ENCODE data around the gene P2RX2.

The P2RX2 gene

DNA sequence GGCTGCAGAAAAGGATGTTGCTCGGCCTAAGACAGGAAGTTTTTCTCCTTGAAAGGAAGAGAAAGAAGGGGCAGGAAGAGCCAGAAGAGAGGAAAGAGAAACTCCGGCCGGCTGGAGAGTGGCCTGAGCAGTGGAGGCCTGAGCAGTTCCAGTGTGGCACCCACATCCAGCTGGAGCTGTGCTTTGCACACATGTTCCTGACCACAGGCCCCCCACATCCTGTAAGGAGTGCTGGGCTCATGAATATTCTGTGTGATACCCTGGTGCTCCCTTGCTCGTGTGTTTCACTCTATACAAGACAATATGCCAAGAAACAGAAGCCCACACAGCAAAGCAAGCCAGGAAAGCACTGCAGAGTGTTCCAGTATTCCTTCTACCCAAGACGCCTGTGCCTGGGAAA is 41.5 kb downstream of the P2RX2 start:
- no peaks in the 10 kb centered on the region for H3K4me1 ChIP-seq (ENCODE audit: control insufficient read depth in 1 of 2, insufficient read depth in 2 of 2, low read length in 2 of 2)
- no peak overlapping the region for H3K27ac ChIP-seq (ENCODE audit: low read depth, low read length)
- H3K9ac ChIP-seq (ENCODE audit: low read depth in 1 of 2, low read length in 2 of 2) = no peak overlapping the region
- H3K27me3 ChIP-seq (ENCODE audit: control insufficient read depth in 1 of 2, insufficient read depth in 2 of 2, low read length in 2 of 2) = no peaks in the 10 kb centered on the region
- H3K4me3 ChIP-seq (ENCODE audit: low read depth in 1 of 2, low read length in 2 of 2) = no peak overlapping the region
- no peaks in the 10 kb centered on the region for H3K9me3 ChIP-seq (ENCODE audit: control insufficient read depth in 1 of 2, low read length in 2 of 2)
- H3K36me3 ChIP-seq (ENCODE audit: control insufficient read depth in 1 of 2, insufficient read depth in 2 of 2, low read length in 2 of 2) = peaks cover 52 to 94% of the 10 kb centered on the region in 2 donors

DNA sequence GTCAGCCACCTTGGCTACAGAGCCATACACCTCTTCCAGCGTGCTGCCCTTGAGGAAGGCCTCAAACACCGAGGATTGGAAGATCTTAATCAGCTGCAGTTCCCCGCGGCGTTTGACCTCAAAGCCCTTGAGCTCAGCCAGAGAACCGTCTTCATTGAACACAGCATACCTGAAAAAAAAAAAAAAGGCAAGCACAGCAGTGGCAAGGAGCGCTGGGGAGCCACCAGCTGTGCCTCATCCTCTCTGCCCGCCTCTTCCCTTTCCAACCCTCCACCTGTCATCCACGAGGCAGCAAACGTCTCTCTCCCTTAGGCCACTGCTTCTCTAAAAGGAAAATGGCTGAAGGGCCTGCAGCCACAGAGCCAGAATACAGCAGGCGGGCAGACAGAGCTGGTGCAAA is 42.4 kb downstream of the P2RX2 start:
- Histone ChIP-seq H3K36me3 (ENCODE audit: control insufficient read depth in 1 of 2, insufficient read depth in 2 of 2, low read length in 2 of 2) (peaks cover 50 to 99% of the 10 kb centered on the region in 2 donors), H3K27me3 (ENCODE audit: control insufficient read depth in 1 of 2, insufficient read depth in 2 of 2, low read length in 2 of 2) (no peaks in the 10 kb centered on the region), H3K9ac (ENCODE audit: low read depth in 1 of 2, low read length in 2 of 2) (no peak overlapping the region), H3K4me3 (ENCODE audit: low read depth in 1 of 2, low read length in 2 of 2) (no peak overlapping the region), H3K4me1 (ENCODE audit: control insufficient read depth in 1 of 2, insufficient read depth in 2 of 2, low read length in 2 of 2) (no peaks in the 10 kb centered on the region), H3K27ac (ENCODE audit: low read depth, low read length) (no peak overlapping the region), H3K9me3 (ENCODE audit: control insufficient read depth in 1 of 2, low read length in 2 of 2) (no peaks in the 10 kb centered on the region)

DNA sequence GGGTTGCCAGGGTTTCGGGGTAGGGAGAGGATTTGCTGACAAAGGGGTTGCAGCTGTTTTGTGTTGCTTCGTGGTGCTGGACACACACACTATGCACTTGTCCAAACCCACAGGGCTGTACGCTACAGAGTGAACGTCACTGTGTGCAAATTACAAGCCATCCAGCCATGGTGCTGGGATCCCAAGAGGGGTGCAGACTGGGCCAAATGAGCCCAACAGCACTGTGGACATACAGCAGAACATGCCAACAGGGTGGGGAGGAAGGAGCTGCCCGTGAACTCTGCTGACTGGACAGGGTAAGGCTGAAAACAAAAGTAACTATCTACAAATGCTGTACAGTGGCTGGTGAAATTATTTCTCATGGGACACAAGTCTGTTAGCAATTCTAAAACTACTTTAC is 43.4 kb downstream of the P2RX2 start:
- no peaks in the 10 kb centered on the region for H3K4me1 ChIP-seq (ENCODE audit: control insufficient read depth in 1 of 2, insufficient read depth in 2 of 2, low read length in 2 of 2)
- no peaks in the 10 kb centered on the region for H3K9me3 ChIP-seq (ENCODE audit: control insufficient read depth in 1 of 2, low read length in 2 of 2)
- peaks cover 50 to 99% of the 10 kb centered on the region in 2 donors for H3K36me3 ChIP-seq (ENCODE audit: control insufficient read depth in 1 of 2, insufficient read depth in 2 of 2, low read length in 2 of 2)

DNA sequence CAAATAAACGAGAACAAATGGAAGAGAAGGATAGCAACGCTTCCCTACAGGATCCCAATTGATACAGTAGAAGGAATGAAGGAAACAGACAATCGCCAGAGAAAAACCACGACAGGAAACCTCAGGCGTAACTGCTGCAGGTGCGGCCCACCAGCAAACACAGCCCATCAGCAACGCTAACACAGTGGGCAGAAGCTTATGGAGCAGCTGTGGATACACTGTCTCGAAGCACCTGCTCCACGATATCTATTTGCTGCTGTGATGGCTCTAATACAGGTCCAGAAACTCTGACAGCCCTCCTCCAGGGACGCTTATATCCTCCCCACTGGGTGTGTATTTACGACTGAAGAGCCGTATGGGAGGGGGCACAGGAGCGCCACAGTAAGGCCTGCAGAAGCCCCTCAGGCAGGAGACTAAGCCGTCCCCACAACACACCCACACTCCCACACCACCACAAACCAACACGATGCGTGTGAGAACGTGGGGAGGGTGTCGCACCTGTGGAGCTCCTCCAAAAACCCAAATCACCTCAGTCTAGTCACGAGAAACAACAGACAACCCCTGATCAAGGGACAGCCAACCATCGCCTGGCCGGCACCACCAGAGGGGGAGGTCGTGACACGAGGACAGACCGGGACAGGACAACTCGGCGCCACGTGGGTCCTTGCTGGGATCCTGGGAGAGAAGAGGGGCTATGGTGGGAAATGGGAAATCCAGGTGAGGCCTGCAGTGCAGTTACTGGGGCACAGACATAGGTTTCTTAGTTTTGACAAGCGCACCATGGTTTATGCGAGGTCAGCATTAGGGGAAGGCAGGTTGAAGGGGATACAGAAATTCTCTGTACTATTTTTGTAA is 44.6 kb downstream of the P2RX2 start:
- Histone ChIP-seq H3K36me3 (ENCODE audit: control insufficient read depth in 1 of 2, insufficient read depth in 2 of 2, low read length in 2 of 2) (peaks cover 38 to 98% of the 10 kb centered on the region in 2 donors), H3K9me3 (ENCODE audit: control insufficient read depth in 1 of 2, low read length in 2 of 2) (no peaks in the 10 kb centered on the region), H3K4me3 (ENCODE audit: low read depth in 1 of 2, low read length in 2 of 2) (no peak overlapping the region), H3K27ac (ENCODE audit: low read depth, low read length) (no peak overlapping the region), H3K4me1 (ENCODE audit: control insufficient read depth in 1 of 2, insufficient read depth in 2 of 2, low read length in 2 of 2) (no peaks in the 10 kb centered on the region), H3K27me3 (ENCODE audit: control insufficient read depth in 1 of 2, insufficient read depth in 2 of 2, low read length in 2 of 2) (no peaks in the 10 kb centered on the region), H3K9ac (ENCODE audit: low read depth in 1 of 2, low read length in 2 of 2) (no peak overlapping the region)

More for the DNA sequence above, 43.4 kb downstream of the P2RX2 start:
- no peak overlapping the region for H3K9ac ChIP-seq (ENCODE audit: low read depth in 1 of 2, low read length in 2 of 2)
- H3K4me3 ChIP-seq (ENCODE audit: low read depth in 1 of 2, low read length in 2 of 2) = no peak overlapping the region
- no peaks in the 10 kb centered on the region for H3K27me3 ChIP-seq (ENCODE audit: control insufficient read depth in 1 of 2, insufficient read depth in 2 of 2, low read length in 2 of 2)
- H3K27ac ChIP-seq (ENCODE audit: low read depth, low read length) = no peak overlapping the region

DNA sequence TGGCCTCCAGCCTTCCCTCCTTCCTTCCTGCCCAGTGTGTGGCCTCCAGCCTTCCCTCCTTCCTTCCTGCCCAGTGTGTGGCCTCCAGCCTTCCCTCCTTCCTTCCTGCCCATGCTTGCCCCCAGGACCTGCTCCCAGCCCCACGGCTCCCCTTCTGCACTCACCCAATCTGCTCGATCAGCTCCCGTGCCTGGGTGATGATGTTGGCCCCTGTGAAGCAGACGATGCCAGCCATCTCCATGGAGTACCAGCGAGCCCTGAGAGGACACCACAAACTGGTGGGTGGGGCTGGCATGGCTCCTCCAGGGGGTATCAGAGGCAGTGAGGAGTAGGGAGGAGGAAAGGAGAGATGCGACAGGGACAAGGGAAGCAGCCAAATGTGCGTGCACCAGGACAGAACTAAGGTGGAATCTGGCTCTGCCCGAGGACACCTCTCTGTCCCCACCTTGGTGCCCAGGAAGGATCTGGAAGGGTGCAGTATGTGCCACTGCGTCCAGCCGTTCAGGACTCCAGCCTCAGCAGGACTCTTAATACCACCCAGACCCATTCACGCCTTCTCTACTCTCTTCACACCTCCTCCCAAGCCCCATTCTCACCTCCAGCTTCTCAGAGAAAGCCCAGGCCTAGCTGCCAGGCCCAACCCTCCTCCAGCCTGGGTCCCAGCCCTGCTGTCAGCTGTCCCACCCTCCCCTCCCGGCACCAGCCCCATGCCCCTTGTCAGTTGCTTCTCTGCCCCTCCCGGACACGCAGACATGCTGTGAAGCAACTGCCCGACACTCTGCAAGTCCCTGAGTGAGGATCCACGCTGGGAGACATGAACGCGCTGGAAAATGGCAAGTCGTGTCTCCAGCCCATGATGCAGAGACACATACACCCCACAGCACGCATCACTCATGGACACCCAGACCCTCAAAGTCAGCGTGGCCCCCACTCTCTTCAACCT is 45.9 kb downstream of the P2RX2 start:
- Histone ChIP-seq H3K9ac (ENCODE audit: low read depth in 1 of 2, low read length in 2 of 2) (no peak overlapping the region), H3K4me3 (ENCODE audit: low read depth in 1 of 2, low read length in 2 of 2) (no peak overlapping the region), H3K36me3 (ENCODE audit: control insufficient read depth in 1 of 2, insufficient read depth in 2 of 2, low read length in 2 of 2) (peaks cover 34 to 93% of the 10 kb centered on the region in 2 donors), H3K27ac (ENCODE audit: low read depth, low read length) (no peak overlapping the region), H3K27me3 (ENCODE audit: control insufficient read depth in 1 of 2, insufficient read depth in 2 of 2, low read length in 2 of 2) (no peaks in the 10 kb centered on the region), H3K9me3 (ENCODE audit: control insufficient read depth in 1 of 2, low read length in 2 of 2) (no peaks in the 10 kb centered on the region), H3K4me1 (ENCODE audit: control insufficient read depth in 1 of 2, insufficient read depth in 2 of 2, low read length in 2 of 2) (no peaks in the 10 kb centered on the region)

DNA sequence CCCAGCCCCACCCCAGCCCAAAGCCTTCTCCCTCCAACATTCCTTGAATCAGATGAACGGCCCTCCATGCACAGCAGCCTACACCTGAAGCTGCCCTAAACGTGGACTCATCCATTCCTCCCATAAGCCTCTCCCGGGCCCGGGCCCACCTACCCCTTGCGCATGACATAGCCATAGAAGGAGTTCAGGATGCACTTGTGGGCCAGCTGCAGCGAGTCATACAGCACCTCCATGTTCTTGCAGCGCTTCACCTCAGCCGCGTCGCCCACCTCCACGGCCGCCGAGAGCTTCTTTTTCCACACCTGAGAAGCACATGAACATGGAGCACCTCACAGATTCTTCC is 46.5 kb downstream of the P2RX2 start:
- Histone ChIP-seq H3K4me1 (ENCODE audit: control insufficient read depth in 1 of 2, insufficient read depth in 2 of 2, low read length in 2 of 2) (no peaks in the 10 kb centered on the region), H3K36me3 (ENCODE audit: control insufficient read depth in 1 of 2, insufficient read depth in 2 of 2, low read length in 2 of 2) (peaks cover 30 to 92% of the 10 kb centered on the region in 2 donors), H3K27ac (ENCODE audit: low read depth, low read length) (no peak overlapping the region), H3K9ac (ENCODE audit: low read depth in 1 of 2, low read length in 2 of 2) (no peak overlapping the region), H3K27me3 (ENCODE audit: control insufficient read depth in 1 of 2, insufficient read depth in 2 of 2, low read length in 2 of 2) (no peaks in the 10 kb centered on the region), H3K9me3 (ENCODE audit: control insufficient read depth in 1 of 2, low read length in 2 of 2) (no peaks in the 10 kb centered on the region), H3K4me3 (ENCODE audit: low read depth in 1 of 2, low read length in 2 of 2) (no peak overlapping the region)

DNA sequence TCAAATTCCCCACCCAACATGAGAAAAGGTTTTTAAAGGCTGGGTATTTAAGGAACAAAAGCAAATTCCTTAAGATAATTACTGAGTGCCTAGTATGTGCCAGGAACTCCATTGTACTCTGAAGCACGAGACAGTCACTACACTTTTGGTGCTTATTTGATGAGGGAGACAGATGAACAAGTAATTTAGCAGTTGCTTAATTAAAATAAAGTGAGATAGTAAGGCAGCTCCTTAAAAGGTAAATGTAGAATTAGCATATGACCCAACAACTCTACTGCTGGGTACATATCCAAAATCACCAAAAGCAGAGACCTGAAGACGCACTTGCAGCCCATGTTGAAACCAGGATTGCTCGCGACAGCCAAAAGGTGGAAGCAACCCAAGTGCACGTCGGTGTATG is 47.2 kb downstream of the P2RX2 start:
- Histone ChIP-seq H3K4me3 (ENCODE audit: low read depth in 1 of 2, low read length in 2 of 2) (no peak overlapping the region), H3K36me3 (ENCODE audit: control insufficient read depth in 1 of 2, insufficient read depth in 2 of 2, low read length in 2 of 2) (peaks cover 24 to 85% of the 10 kb centered on the region in 2 donors), H3K4me1 (ENCODE audit: control insufficient read depth in 1 of 2, insufficient read depth in 2 of 2, low read length in 2 of 2) (no peaks in the 10 kb centered on the region), H3K27me3 (ENCODE audit: control insufficient read depth in 1 of 2, insufficient read depth in 2 of 2, low read length in 2 of 2) (no peaks in the 10 kb centered on the region), H3K9me3 (ENCODE audit: control insufficient read depth in 1 of 2, low read length in 2 of 2) (no peaks in the 10 kb centered on the region), H3K9ac (ENCODE audit: low read depth in 1 of 2, low read length in 2 of 2) (no peak overlapping the region), H3K27ac (ENCODE audit: low read depth, low read length) (no peak overlapping the region)

DNA sequence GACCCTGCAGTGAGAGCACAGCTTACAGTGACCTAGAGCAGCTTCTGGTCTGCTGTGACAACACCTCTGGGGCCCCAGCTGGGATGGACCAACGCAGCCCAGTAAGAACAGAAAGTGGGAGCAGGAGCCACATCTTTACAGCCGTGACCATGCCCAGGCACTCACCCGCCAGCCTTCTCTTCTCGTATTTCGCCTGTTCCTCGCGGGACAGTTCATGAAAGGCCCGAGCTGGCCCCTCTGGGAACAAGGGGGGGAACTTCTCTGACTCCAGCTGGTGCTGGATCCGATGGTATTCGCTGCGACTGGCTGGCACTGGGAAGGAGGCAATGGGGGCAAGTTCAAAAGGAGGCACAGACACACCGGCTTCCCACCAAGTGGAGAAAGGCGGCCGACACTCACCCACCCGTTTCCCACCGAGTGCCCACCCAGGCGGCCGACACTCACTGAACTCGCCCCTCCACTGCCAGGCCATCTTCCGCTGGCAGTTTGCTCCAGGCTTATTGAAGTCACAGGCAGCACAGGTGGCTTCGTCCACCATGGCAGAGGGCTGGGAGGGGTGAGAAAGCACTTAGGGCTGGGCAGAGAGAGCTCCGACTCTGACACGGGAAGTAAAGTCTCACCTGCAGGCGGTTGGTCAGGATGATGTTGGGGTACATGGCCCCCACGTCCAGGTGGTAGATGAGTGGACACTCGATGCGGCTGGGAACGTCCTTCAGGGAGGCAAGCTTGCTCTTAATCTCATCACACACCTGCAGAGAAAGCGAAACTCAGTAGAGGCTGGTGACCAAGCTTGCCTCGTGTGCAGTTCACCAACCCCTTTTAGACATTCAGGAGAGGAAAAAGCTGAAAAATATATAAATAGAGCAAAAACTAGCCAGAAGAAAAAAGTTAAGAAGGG is 49.9 kb downstream of the P2RX2 start:
- H3K4me3 ChIP-seq (ENCODE audit: low read depth in 1 of 2, low read length in 2 of 2) = no peak overlapping the region
- no peaks in the 10 kb centered on the region for H3K4me1 ChIP-seq (ENCODE audit: control insufficient read depth in 1 of 2, insufficient read depth in 2 of 2, low read length in 2 of 2)
- H3K9ac ChIP-seq (ENCODE audit: low read depth in 1 of 2, low read length in 2 of 2) = no peak overlapping the region
- peaks cover 13 to 78% of the 10 kb centered on the region in 2 donors for H3K36me3 ChIP-seq (ENCODE audit: control insufficient read depth in 1 of 2, insufficient read depth in 2 of 2, low read length in 2 of 2)
- no peaks in the 10 kb centered on the region for H3K9me3 ChIP-seq (ENCODE audit: control insufficient read depth in 1 of 2, low read length in 2 of 2)
- H3K27me3 ChIP-seq (ENCODE audit: control insufficient read depth in 1 of 2, insufficient read depth in 2 of 2, low read length in 2 of 2) = no peaks in the 10 kb centered on the region
- no peak overlapping the region for H3K27ac ChIP-seq (ENCODE audit: low read depth, low read length)

DNA sequence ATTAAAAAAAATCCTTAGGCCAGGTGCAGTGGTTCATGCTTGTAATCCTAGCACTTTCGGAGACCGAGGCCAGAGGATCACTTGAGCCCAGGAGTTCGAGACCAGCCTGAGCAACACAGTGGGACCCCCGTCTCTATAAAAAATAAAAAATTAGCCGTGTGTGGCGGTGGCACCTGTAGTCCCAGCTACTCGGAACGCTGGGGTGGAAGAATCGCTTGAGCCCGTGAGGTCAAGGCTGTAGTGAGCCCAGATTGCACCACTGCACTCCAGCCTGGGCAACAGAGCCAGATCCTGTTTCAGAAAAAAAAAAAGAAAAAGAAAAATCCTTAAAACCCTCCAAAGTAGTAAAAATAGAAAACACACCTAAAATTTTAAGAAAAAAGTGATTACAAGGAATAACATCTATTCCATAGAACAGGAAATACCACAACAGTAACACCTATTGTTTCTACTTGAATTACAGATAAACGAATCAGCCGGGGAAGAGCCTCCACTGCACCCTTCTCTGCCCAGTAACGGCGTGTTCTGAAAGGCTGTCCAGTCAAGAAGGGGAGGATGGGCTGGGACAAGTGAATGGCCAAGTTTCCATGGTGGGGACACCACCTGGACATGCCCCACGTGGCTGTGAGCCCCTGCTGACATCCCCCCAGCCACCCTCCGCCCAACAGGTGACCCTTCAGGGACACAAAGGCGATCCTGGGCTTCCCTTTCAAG is 50.7 kb downstream of the P2RX2 start:
- Histone ChIP-seq H3K9ac (ENCODE audit: low read depth in 1 of 2, low read length in 2 of 2) (no peak overlapping the region), H3K4me1 (ENCODE audit: control insufficient read depth in 1 of 2, insufficient read depth in 2 of 2, low read length in 2 of 2) (no peaks in the 10 kb centered on the region), H3K27ac (ENCODE audit: low read depth, low read length) (no peak overlapping the region), H3K9me3 (ENCODE audit: control insufficient read depth in 1 of 2, low read length in 2 of 2) (no peaks in the 10 kb centered on the region), H3K27me3 (ENCODE audit: control insufficient read depth in 1 of 2, insufficient read depth in 2 of 2, low read length in 2 of 2) (no peaks in the 10 kb centered on the region), H3K36me3 (ENCODE audit: control insufficient read depth in 1 of 2, insufficient read depth in 2 of 2, low read length in 2 of 2) (peaks cover 12 to 77% of the 10 kb centered on the region in 2 donors), H3K4me3 (ENCODE audit: low read depth in 1 of 2, low read length in 2 of 2) (no peak overlapping the region)

Measured in duodenal mucosa (tissue), 2 donors.